Fibroblast of skin of left quadriceps (primary cell): ENCODE results near the gene ZDHHC20.
"Not testable (repeated sequence)": the region's sequence is repeated elsewhere in the genome, so short reads cannot be mapped to it uniquely, and the experiment has no call there.

ENCODE experiments used
- DNase-seq, 2 experiments: peaks; one replicate each; pipeline ENCODE4 v3.0.0-alpha.2; 2013; ENCODE audit warnings: low read depth in 2 of 2

The ZDHHC20 gene

DNA sequence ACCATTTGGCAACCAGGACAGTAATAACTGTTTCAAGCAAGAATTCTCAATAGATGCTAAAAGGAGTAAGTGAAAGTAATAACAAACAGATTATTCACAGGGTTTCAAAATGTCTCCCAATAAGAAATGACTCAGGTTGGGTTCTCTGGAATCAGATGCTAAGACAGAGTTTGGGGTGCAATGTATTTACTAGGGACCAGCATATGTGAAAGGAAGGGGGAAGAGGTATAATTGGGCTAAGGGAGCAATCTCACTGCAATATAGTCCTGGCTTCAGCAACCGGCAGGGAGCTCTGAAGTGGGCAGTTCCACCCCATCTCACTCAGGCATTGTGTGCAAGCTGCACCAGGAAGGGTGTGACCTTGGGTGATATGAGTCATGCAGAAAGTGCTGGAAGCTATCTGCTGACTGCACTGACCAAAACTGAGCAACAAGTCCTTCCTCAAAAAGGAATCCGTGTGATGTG lies 23.4 kb downstream of the ZDHHC20 start:
- no peak for DNase-seq

DNA sequence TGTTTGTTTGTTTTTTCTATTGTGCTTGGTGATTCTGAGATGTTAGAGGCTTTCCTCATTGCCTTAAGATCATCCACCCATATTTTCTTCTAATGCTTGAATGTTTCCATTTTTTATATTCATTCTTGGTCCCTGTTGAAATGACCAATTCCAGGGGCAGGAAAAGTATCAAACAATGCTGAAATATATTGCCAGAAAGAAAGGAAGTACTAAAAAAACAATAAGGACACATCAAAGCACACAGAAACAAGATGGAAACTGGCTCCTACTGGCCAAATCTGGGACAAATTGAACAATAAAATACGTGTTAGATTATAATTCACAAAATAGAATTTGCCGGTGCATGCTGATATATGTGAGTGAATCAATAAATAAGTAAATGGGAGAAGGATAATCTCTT lies 23.9 kb downstream of the ZDHHC20 start:
- DNase-seq, result no peak

- no peak for DNase-seq
Measured at GRCh38 chr13:21434588-21434987, 24.5 kb downstream of the ZDHHC20 start.

- DNase-seq, result no peak
Measured at GRCh38 chr13:21429211-21429610, 29.9 kb downstream of the ZDHHC20 start.

GRCh38 chr13:21427741-21428140 lies 31.4 kb downstream of the ZDHHC20 start:
- no peak for DNase-seq

- DNase-seq, result no peak
Measured at GRCh38 chr13:21426238-21426637, 32.9 kb downstream of the ZDHHC20 start.

GRCh38 chr13:21420706-21421105 lies 38.4 kb downstream of the ZDHHC20 start:
- no peak for DNase-seq

GRCh38 chr13:21413013-21413412 lies 46.1 kb downstream of the ZDHHC20 start:
- DNase-seq, result no peak

- DNase-seq, result not testable (repeated sequence)
Measured at GRCh38 chr13:21410453-21410852, 48.6 kb downstream of the ZDHHC20 start.

DNA sequence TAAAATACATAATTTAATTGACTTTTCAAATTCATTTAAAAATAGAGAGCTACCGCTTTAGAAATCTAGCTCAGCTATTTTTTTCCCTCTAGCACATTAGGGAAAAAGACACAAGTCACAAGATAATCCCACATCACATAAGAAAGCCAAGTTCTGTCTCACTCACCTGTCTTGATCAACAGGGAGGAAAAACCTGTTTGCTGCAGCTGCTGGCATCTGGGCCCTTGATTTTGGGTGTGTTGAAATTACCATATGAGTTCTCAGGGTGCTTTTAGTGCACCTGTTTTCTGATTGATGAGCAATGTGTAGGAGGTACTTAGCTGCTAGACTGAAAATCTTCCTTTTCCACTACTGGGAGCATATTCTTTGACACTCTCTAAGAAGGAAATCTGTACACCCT lies 53.8 kb downstream of the ZDHHC20 start:
- DNase-seq, result no peak

GRCh38 chr13:21402586-21403307 lies 56.4 kb downstream of the ZDHHC20 start:
- DNase-seq, result peak in 1 of 2 experiments; percentile 2

DNA sequence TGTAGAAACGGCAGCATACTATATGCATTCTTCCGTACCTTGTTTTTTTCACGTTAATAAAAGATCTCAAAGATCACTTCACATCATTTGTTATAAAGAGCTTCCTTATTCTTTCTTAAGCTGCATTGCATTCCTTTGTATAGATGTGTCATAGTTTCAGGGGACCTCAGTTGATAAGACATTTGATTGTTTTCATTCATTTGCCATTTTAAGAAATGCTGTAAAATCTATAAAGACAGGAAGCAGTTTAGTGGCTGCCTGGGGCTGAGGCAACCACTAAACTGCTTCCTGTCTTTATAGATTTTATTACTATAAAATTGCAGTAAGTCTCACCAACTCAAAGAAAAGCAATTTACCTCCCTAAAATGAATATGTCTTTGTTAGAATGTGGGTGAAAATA lies 59.4 kb downstream of the ZDHHC20 start:
- no peak for DNase-seq

- no peak for DNase-seq
Measured at GRCh38 chr13:21395953-21396352, 63.1 kb downstream of the ZDHHC20 start.

DNA sequence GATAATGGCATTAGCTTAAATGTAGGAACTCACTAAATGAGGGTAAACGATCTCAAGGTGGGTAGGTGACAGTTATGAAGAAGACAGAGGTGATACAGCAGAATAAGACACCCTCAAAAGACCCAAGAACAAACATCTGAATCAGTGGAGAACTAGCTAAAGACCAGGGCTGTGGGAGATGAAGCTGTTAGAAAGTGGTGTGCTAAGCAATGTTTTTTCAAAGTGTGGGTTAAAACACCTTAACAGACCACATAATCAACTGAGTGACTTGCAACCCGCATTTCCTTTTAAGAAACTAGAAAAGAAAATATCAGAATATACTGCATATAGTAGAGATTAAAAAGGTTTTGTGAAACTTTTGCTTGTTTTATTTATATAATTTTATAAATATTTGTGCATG lies 70.0 kb downstream of the ZDHHC20 start:
- no peak for DNase-seq

DNA sequence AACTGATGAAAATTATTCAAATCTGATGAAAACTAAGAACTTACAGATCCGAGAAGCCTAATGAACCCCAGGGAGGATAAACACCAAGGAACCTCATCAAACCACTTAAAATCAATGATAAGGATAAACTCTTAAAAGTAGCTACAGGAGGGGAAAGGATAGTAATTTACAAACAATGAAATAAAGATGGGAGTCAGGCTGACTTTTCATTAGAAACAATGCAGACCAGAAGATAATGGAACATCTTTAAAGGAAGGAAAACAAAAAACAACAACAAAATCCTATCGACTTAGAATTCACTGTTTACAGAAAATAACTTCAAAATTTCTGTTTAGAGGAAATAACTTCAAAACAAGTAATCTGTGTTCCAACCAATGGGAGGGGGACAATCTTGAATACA lies 73.4 kb downstream of the ZDHHC20 start:
- DNase-seq, result no peak

GRCh38 chr13:21383090-21383489 lies 76.0 kb downstream of the ZDHHC20 start:
- DNase-seq, result no peak

GRCh38 chr13:21376998-21377985 lies 81.8 kb downstream of the ZDHHC20 start:
- not testable (repeated sequence) for DNase-seq

DNA sequence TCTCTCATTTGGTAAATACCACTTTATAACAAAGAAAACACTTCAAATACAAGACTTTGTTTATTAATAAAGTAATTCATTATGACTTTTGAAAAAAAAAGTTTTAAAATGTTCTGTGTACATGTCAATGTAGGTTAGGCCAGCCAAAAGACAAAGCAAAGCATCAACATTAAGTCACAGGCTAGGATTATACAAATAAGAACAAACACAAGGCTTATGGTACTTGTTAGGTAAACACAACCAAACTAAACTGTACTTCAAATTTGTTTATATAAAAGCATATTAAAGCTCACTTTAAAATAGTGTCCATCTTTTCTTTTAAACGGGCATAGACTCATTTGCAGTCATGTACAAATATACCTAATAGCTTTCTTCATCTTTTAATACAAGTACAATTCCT lies 86.6 kb downstream of the ZDHHC20 start:
- DNase-seq, result no peak

DNA sequence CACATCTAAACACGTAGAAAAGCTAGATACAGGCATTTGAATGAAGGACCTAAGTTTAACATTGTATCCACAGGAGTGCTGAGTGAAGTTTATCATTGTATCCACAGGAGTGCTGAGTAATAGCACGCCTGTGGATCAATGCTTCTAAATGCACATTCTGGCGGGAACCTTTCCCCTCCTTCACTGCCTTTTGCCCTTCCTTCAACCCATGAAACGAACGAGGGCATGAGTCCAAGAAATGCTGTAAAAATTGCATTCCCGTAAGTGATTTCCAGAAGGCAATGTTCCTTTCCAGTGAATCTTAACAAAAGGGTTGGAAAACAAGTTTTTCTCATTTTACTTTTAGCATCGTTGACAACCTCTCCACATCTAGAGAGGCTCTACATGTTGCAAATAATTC lies 88.1 kb downstream of the ZDHHC20 start:
- no peak for DNase-seq

DNA sequence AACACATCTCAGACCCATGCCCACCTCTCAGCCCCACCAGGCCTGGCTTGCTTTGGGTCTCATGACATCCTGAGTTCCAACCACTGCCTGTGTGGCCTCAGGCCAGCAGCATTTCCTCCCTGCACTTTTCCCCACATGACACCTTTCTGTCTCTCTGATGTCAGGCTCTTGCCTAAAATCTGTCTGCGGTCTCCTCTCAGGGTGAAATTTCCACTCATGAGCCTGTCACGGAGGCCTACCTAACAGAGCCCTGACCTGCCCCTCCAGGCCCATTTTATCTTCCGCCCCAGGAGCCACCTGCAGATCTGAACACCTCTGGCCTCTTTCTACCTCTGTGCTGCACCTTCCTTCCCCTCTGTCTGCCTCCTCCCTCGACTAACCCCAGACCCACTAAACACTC lies 93.5 kb downstream of the ZDHHC20 start:
- DNase-seq, result no peak

- DNase-seq, result no peak
Measured at GRCh38 chr13:21364916-21365315, 94.2 kb downstream of the ZDHHC20 start.

DNA sequence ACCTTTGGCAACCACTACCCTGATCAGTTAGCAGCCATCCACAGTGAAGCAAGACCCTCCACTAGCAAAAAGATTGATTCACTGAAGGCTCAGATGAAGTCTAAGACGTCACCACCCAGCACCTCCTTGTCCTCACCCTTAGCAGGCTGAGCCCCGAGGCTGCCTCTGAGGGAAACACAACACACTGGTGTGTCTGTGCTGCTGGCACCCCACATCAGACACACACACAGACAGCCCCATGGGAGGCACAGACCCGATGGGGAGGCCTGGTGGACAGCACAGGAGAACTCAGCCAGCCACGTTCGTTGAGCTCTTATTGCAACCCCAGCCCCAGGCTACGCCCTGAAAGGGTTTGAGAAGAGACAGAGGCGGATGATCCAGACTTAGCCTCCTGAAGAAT lies 94.7 kb downstream of the ZDHHC20 start:
- DNase-seq, result no peak

DNA sequence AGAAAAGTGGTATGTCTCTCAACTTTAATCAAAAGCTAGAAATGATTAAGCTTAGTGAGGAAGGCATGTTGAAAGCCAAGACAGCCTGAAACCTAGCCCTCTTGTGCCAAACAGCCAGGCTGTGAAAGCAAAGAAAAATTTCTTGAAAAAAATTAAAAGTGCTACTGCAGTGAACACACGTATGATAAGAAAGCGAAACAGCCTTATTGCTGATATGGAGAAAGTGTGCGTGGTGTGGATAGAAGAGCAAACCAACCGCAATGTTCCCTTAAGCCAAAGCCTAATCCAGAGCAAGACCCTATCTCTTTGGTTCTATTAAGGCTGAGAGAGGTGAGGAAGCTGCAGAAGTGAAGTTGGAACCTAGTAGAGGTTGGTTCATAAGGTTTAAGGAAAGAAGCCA lies 96.4 kb downstream of the ZDHHC20 start:
- no peak for DNase-seq
